ENCODE data around the gene ZBP1.
"Not testable (repeated sequence)": the region's sequence is repeated elsewhere in the genome, so short reads cannot be mapped to it uniquely, and the experiment has no call there.

Gene ZBP1

GRCh38 chr20:57649617-57650015 is 29.4 kb upstream of the ZBP1 start:
- in situ Hi-C loops (cut with HindIII; ENCODE audit: low pct_ligation_motif_present, low pct_unique_long_range_greater_than_20kb, low sequenced_read_pairs), result no loop called here
- DNase-seq, result no peak

DNA sequence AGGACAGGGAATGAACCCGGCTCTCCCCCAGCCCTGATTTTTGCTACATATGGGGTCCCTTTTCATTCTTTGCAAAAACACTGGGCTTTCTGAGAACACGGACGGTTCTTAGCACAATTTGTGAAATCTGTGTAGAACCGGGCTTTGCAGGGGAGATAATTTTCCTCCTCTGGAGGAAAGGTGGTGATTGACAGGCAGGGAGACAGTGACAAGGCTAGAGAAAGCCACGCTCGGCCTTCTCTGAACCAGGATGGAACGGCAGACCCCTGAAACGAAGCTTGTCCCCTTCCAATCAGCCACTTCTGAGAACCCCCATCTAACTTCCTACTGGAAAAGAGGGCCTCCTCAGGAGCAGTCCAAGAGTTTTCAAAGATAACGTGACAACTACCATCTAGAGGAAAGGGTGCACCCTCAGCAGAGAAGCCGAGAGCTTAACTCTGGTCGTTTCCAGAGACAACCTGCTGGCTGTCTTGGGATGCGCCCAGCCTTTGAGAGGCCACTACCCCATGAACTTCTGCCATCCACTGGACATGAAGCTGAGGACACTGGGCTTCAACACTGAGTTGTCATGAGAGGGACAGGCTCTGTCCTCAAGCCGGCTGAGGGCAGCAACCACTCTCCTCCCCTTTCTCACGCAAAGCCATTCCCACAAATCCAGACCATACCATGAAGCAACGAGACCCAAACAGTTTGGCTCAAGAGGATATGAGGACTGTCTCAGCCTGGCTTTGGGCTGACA is 28.8 kb upstream of the ZBP1 start:
- no peak for DNase-seq
- in situ Hi-C loops (cut with HindIII; ENCODE audit: low pct_ligation_motif_present, low pct_unique_long_range_greater_than_20kb, low sequenced_read_pairs), result no loop called here

DNA sequence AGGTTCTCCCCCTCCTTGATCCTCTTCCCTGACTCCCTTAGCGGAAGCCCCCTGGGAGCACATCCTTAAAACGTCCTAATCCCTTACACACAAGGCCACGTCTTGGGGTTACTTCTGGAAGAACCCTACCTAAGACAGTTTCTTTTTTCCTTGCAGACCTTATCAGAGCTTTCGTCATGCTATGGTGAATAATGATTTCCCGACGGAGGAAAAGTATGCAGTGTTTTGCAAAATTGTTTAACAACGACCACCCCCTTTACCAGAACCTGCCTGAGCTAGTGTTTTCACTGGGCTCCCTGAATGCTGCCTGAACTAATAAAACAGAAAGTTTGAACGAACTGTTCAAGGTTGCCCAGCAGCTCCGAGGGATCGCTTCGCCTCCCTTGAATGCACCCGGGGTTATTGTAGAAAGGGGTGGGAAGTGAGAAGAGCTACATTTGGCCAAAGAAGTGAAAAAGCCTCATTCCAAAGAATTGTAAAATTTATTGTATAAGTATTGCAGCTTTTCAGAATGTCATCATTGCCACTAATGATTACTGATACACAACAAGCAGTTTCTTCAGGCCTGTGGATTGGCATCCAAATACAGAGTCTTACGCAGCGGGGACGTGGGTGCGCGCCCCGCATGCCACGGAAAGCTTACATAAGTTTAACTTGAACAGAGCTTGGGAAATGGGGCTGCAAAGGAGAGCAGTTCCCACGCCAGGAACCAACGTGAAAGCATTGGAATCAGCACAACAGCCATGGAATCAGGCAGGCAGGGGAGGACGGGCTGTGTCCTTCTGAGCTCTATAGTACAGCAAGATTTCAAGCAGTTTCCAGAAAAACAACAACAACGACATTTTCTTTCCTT is 27.9 kb upstream of the ZBP1 start:
- DNase-seq, result no peak
- in situ Hi-C loops (cut with HindIII; ENCODE audit: low pct_ligation_motif_present, low pct_unique_long_range_greater_than_20kb, low sequenced_read_pairs), result no loop called here

- no peak for DNase-seq
- in situ Hi-C loops (cut with HindIII; ENCODE audit: low pct_ligation_motif_present, low pct_unique_long_range_greater_than_20kb, low sequenced_read_pairs), result no loop called here
Observed at GRCh38 chr20:57647006-57647932, 27.0 kb upstream of the ZBP1 start.

- in situ Hi-C loops (cut with HindIII; ENCODE audit: low pct_ligation_motif_present, low pct_unique_long_range_greater_than_20kb, low sequenced_read_pairs), result no loop called here
- no peak for DNase-seq
Observed at GRCh38 chr20:57638895-57639236, 18.6 kb upstream of the ZBP1 start.

DNA sequence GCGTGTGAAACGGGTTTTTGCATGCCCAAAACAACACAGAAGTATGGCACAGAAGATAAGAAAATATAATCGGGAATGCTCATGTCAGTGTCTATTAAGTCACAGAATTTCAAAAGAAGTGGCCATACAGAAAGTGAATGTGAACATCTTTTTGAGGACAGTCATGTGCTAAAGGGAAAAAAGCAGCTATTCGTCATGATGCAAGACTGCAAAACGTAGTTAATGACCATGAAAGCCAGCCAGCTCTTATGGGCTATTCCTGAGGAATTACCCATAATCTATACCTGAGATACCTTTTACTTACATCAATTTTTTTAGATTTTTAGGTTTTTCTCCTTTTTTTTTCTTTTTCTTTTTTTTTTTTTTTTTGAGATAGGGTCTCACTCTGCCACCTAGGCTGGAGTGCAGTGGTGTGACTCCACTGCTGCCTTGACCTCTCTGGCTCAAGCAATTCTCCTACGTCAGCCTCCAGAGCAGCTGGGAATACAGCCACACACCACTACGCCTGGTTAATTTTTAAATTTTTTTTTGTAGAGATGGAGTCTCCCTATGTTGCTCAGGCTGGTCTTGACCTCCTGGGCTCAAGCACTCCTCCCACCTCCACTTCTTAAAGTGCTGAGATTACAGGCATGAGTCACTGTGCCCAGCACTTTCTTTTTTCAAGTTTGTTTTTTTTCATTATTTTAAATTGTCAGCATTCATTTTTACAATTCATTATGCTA is 18.1 kb upstream of the ZBP1 start:
- DNase-seq, result peak; percentile 91
- in situ Hi-C loops (cut with HindIII; ENCODE audit: low pct_ligation_motif_present, low pct_unique_long_range_greater_than_20kb, low sequenced_read_pairs), result no loop called here

- no peak for DNase-seq
- in situ Hi-C loops (cut with HindIII; ENCODE audit: low pct_ligation_motif_present, low pct_unique_long_range_greater_than_20kb, low sequenced_read_pairs), result no loop called here
Observed at GRCh38 chr20:57633945-57634491, 13.8 kb upstream of the ZBP1 start.

DNA sequence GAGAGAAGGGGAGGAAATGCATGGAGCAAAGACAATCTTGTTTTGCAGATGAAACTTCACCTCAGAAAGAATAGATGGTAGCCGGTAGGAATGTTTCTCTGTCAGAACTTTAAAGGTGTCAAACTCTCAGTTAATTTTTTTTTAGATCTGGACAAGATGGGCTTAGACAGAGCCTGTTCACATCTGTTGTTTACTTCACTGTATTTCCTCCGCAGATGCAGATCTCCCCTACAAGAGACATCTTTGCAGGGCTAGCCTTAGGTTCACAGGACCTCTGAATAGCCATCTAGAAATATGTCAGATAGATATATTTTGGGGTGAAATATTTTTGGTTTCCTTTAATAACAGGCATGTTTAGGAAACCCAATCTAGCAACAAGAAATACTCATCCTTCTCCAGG is 12.1 kb upstream of the ZBP1 start:
- no peak for DNase-seq
- in situ Hi-C loops (cut with HindIII; ENCODE audit: low pct_ligation_motif_present, low pct_unique_long_range_greater_than_20kb, low sequenced_read_pairs), result no loop called here

GRCh38 chr20:57630061-57630460 is 9.8 kb upstream of the ZBP1 start:
- in situ Hi-C loops (cut with HindIII; ENCODE audit: low pct_ligation_motif_present, low pct_unique_long_range_greater_than_20kb, low sequenced_read_pairs), result no loop called here
- DNase-seq, result no peak

GRCh38 chr20:57629491-57629901 is 9.3 kb upstream of the ZBP1 start:
- DNase-seq; in situ Hi-C loops (cut with HindIII; ENCODE audit: low pct_ligation_motif_present, low pct_unique_long_range_greater_than_20kb, low sequenced_read_pairs): not testable (repeated sequence)

- in situ Hi-C loops (cut with HindIII; ENCODE audit: low pct_ligation_motif_present, low pct_unique_long_range_greater_than_20kb, low sequenced_read_pairs); DNase-seq: not testable (repeated sequence)
Observed at GRCh38 chr20:57628962-57629308, 8.7 kb upstream of the ZBP1 start.

DNA sequence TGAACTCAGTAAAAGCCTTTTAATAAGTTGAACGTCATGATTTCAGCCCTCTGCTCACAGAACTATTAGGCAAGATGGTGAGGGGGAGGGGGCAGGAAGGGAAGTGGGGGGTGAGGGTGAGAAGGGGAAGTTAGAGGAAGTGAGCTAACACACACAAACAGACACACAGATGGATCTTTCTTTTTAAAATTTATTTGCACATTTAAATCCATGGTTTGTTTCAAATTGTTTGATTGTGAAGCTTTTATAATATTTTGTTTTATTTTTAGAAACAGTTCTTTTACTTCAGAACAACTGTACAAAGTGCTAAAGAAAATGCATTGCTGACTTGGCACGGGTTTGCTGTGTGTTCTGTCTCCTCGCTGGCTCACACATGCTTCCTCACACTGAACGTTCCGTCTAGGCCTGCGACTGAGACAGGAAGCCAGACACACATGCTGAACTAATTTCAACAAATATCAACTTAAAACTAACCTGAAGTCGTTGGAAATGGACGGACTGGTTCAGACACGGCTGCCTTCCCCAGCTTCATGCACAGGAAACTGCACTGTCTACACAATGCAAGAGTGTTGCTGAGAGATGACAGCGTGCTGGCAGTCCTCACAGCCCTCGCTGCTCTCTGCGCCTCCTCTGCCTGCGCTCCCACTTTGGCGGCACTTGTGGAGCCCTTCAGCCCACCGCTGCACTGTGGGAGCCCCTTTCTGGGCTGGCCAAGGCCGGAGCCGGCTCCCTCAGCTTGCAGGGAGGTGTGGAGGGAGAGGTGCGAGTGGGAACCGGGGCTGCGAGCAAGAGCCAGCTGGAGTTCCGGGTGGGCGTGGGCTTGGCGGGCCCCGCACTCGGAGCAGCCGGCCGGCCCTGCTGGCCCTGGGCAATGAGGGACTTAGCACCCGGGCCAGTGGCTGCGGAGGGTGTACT is 8.1 kb upstream of the ZBP1 start:
- in situ Hi-C loops (cut with HindIII; ENCODE audit: low pct_ligation_motif_present, low pct_unique_long_range_greater_than_20kb, low sequenced_read_pairs), result no loop called here
- no peak for DNase-seq

DNA sequence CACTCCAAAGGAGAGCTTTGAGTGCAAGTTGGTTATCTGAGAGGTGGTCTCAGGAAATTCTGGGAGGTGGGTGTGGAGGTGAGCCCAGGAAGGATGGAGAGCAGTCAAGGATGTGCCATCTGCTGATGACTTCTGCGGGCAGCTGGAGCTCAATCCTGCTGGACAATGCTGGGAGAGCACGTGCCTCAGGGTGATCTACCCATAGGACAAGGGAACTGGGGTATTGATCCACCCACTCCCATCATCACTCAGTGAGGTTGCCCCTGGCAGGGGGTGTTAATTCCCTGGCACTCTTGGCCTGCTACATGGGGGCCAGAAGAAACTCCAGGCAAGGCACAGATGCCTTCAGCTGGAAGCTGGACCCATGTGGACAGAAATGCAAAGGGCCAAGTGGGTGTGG is 7.1 kb upstream of the ZBP1 start:
- no peak for DNase-seq
- in situ Hi-C loops (cut with HindIII; ENCODE audit: low pct_ligation_motif_present, low pct_unique_long_range_greater_than_20kb, low sequenced_read_pairs), result no loop called here

DNA sequence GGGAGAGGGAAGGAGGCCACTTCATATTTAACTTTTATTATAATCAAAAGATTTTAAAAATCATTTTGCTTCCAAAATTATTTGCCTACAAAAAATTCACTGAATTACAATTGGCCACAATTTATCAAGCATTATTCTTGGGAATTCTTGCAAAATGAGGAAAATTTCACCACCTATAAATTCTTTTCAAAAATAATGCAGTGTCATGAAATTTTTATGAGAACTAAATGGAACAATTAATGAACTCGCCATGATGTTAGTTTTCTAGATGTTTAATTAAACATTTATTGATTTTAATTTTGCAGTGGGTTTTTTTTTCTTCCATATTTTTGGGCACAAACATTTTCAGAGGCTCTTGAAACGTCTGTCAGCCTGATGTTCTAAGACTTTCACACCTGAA is 5.8 kb upstream of the ZBP1 start:
- in situ Hi-C loops (cut with HindIII; ENCODE audit: low pct_ligation_motif_present, low pct_unique_long_range_greater_than_20kb, low sequenced_read_pairs), result no loop called here
- DNase-seq, result no peak

DNA sequence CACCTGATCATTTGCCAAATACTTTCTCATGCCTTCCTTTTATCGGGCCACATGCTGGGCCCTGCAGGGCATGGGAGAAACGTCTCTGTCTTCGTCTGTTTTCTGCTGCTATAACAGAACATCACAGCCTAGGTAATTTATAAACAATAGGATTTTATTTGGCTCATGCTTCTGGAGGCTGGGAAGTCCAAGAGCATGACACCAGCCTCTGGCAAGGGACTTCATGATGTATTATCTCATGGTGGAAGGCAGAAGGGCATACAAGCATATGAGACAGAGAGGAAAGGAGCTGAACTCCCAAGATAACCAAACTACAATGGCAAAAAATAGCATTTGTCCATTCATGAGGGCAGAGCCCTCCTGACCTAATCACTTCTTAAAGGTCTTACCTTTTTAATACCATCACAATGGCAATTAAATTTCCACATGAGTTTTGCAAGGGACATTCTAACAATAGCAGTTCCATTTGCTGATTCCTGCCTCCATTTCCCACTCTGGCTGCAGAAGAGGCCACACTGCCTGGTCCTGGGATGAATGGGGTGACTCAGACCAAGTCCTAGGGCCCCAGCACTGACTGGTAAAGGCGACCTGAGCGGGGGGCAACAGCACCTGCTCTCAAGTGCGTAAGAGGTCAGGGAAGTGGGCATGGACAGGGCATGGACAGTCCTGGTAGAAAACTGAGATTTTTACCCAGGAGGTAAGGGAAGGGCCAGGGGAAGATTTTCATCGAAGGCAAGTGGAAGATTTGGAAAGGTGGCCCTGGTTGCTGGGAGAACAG is 5.1 kb upstream of the ZBP1 start:
- in situ Hi-C loops (cut with HindIII; ENCODE audit: low pct_ligation_motif_present, low pct_unique_long_range_greater_than_20kb, low sequenced_read_pairs), result no loop called here
- no peak for DNase-seq

DNA sequence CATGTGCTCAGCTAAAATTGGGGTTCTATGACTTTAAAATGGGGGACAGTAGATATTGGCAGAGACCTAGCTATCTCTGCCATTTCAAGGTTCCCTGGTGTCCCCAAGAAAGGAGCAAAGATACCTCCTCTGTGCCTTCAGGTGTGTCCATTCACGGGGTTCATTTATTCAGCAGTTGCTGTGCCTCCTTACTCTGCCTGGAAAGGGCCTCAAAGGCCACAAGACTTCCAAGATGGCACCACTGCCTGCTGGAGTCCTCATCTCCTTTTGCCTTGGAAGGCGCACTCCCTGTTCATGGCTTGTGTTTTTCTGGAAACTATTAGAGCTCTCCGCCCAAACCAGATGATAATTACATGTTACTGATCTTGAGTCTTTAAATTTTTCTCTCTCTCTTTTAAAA is 3.9 kb upstream of the ZBP1 start:
- in situ Hi-C loops (cut with HindIII; ENCODE audit: low pct_ligation_motif_present, low pct_unique_long_range_greater_than_20kb, low sequenced_read_pairs), result no loop called here
- DNase-seq, result no peak
